Suprapubic skin (tissue), 4 donors: ENCODE measurements around the gene GNB1L. TPM values are rescaled to one million over a fixed set of nuclear protein-coding genes. Genes with fewer than 3 reads are reported as not detected.

Source experiments
- DNase-seq, 2 donors: peaks; one replicate each; pipeline ENCODE4 v3.0.0-alpha.2; 2019; ENCODE audit warnings: low spot score in 2 of 2
- H3K27ac ChIP-seq: fragments of 200-600 bp; sonication (generic); one replicate; pipeline ENCODE4 v1.5.1; 2019
- H3K27me3 ChIP-seq: fragments of 200-600 bp; sonication (generic); one replicate; pipeline ENCODE4 v1.5.1; 2019
- H3K36me3 ChIP-seq: fragments of 200-600 bp; sonication (generic); one replicate; pipeline ENCODE4 v1.5.1; 2019
- H3K4me1 ChIP-seq: fragments of 200-600 bp; sonication (generic); one replicate; pipeline ENCODE4 v1.5.1; 2019
- H3K4me3 ChIP-seq: fragments of 200-600 bp; sonication (generic); one replicate; pipeline ENCODE4 v1.5.1; 2019; ENCODE audit warnings: mild to moderate bottlenecking
- H3K9me3 ChIP-seq: fragments of 200-600 bp; sonication (generic); one replicate; pipeline ENCODE4 v1.5.1; 2019
- CTCF ChIP-seq, 2 donors: fragments of 200-600 bp in 1 of 2; fragments of 450-650 bp in 1 of 2; sonication (generic) in 1 of 2; IDR thresholded peaks; one replicate each; pipeline ENCODE4 v1.5.1; 2016 to 2019; ENCODE audit warnings: antibody characterized with exemption in 2 of 2, mild to moderate bottlenecking in 1 of 2, moderate library complexity in 1 of 2
- EP300 ChIP-seq: sonication (generic); formaldehyde crosslinking; IDR thresholded peaks from one replicate; pipeline ENCODE4 v1.6.1; 2017; ENCODE audit warnings: antibody characterized with exemption
- POLR2A ChIP-seq, 2 donors: fragments of 450-650 bp; IDR thresholded peaks; one replicate each; pipeline ENCODE4 v1.6.1; 2017; ENCODE audit warnings: antibody characterized with exemption in 2 of 2, mild to moderate bottlenecking in 2 of 2, moderate library complexity in 2 of 2
- POLR2AphosphoS5 ChIP-seq, 3 donors: sonication (generic); formaldehyde crosslinking; IDR thresholded peaks; one replicate each; pipeline ENCODE4 v1.6.1; 2017; ENCODE audit warnings: antibody characterized with exemption in 3 of 3
- WGBS: methylation state at CpG from one replicate; pipeline ENCODE4 v1.1.5; 2018; 5-methylcytosine and 5-hydroxymethylcytosine counted together
- total RNA-seq, 4 donors: library from RNA; depleted of rRNA; stranded (reverse); fragments of >200 nt; gene quantifications; one replicate each; pipeline ENCODE4 v1.1.0, GENCODE V29; 2016

Gene GNB1L
- total RNA-seq, 4 donors from 2014 or later = 6.3 to 14.6 (median 10.9) TPM

- Histone ChIP-seq H3K4me3 (no peak overlapping the region), H3K27ac (no peak overlapping the region), H3K27me3 (no peaks in the 10 kb centered on the region), H3K36me3 (peaks cover 17% of the 10 kb centered on the region), H3K4me1 (peaks cover 78% of the 10 kb centered on the region), H3K9me3 (no peaks in the 10 kb centered on the region)
- no peak for DNase-seq
- no peak for TF ChIP-seq EP300
- TF ChIP-seq CTCF (IDR thresholded peaks at IDR 0.05) = no peak
- no peak for TF ChIP-seq POLR2A (IDR thresholded peaks at IDR 0.05)
- no peak for TF ChIP-seq POLR2AphosphoS5 (IDR thresholded peaks at IDR 0.05)
- 96% methylated on average over 2 of the region's 2 CpGs for WGBS
Observed at GRCh38 chr22:19847345-19847632, 7.4 kb downstream of the GNB1L start.

GRCh38 chr22:19846620-19847344 lies 7.9 kb downstream of the GNB1L start:
- Histone ChIP-seq H3K27ac (no peak overlapping the region), H3K36me3 (peaks cover 12% of the 10 kb centered on the region), H3K9me3 (no peaks in the 10 kb centered on the region), H3K4me1 (peaks cover 78% of the 10 kb centered on the region), H3K4me3 (no peak overlapping the region), H3K27me3 (no peaks in the 10 kb centered on the region)
- TF ChIP-seq EP300 = no peak
- DNase-seq = no peak
- WGBS = 83% methylated on average over 5 of the region's 9 CpGs

GRCh38 chr22:19845054-19845722 lies 9.5 kb downstream of the GNB1L start:
- H3K9me3 ChIP-seq = no peaks in the 10 kb centered on the region
- 73% methylated on average over 4 of the region's 8 CpGs for WGBS
- H3K4me3 ChIP-seq = no peak overlapping the region
- no peak for DNase-seq
- no peak for TF ChIP-seq EP300
- TF ChIP-seq POLR2A (IDR thresholded peaks at IDR 0.05) = no peak
- TF ChIP-seq CTCF (IDR thresholded peaks at IDR 0.05) = no peak
- no peak for TF ChIP-seq POLR2AphosphoS5 (IDR thresholded peaks at IDR 0.05)
- no peaks in the 10 kb centered on the region for H3K36me3 ChIP-seq
- H3K27me3 ChIP-seq = no peaks in the 10 kb centered on the region
- peak overlapping the region; percentile 39 for H3K27ac ChIP-seq
- H3K4me1 ChIP-seq = peaks cover 62% of the 10 kb centered on the region

GRCh38 chr22:19844377-19845053 lies 10.2 kb downstream of the GNB1L start:
- no peak overlapping the region for H3K4me3 ChIP-seq
- 26% methylated on average over 7 of the region's 18 CpGs for WGBS
- no peaks in the 10 kb centered on the region for H3K27me3 ChIP-seq
- H3K27ac ChIP-seq = peak overlapping the region; percentile 39
- DNase-seq = peak in 1 of 2 donors; percentile 82
- H3K36me3 ChIP-seq = no peaks in the 10 kb centered on the region
- TF ChIP-seq POLR2A (IDR thresholded peaks at IDR 0.05) = no peak
- peak in 1 of 2 donors; percentile 8 for TF ChIP-seq CTCF (IDR thresholded peaks at IDR 0.05)
- TF ChIP-seq POLR2AphosphoS5 (IDR thresholded peaks at IDR 0.05) = peak in 1 of 3 donors; percentile 9
- H3K9me3 ChIP-seq = no peaks in the 10 kb centered on the region
- H3K4me1 ChIP-seq = peaks cover 57% of the 10 kb centered on the region

- H3K36me3 ChIP-seq = no peaks in the 10 kb centered on the region
- H3K4me1 ChIP-seq = peaks cover 51% of the 10 kb centered on the region
- DNase-seq = no peak
- no peak overlapping the region for H3K4me3 ChIP-seq
- no peaks in the 10 kb centered on the region for H3K9me3 ChIP-seq
- peak overlapping the region; percentile 39 for H3K27ac ChIP-seq
- TF ChIP-seq CTCF (IDR thresholded peaks at IDR 0.05) = no peak
- TF ChIP-seq POLR2AphosphoS5 (IDR thresholded peaks at IDR 0.05) = no peak
- no peak for TF ChIP-seq POLR2A (IDR thresholded peaks at IDR 0.05)
- TF ChIP-seq EP300 = no peak
- H3K27me3 ChIP-seq = no peaks in the 10 kb centered on the region
- WGBS = 30% methylated on average over 3 of the region's 11 CpGs
Observed at GRCh38 chr22:19843857-19844376, 10.8 kb downstream of the GNB1L start.
